H9 (cell line): ENCODE results near the gene RAI1. TPM values are rescaled to one million over a fixed set of nuclear protein-coding genes. Genes with fewer than 3 reads are reported as not detected.

Experiments used
- DNase-seq: peaks from one replicate; pipeline ENCODE4 v3.0.0-alpha.2; 2017
- H2AFZ ChIP-seq: one replicate; pipeline ENCODE4 v1.6.1; 2013; ENCODE audit warnings: mild to moderate bottlenecking, low read length, control low read depth, moderate library complexity
- H2AK5ac ChIP-seq: 2 replicates; pipeline ENCODE4 v1.6.1; 2013; ENCODE audit warnings: low read length, control low read depth, mixed read lengths; ENCODE audit not compliant: insufficient read length
- H2BK120ac ChIP-seq: one replicate; pipeline ENCODE4 v1.6.1; 2013; ENCODE audit warnings: low read depth, mild to moderate bottlenecking, low read length, control low read depth, inconsistent platforms; ENCODE audit not compliant: poor library complexity, severe bottlenecking
- H2BK12ac ChIP-seq: 2 replicates; pipeline ENCODE4 v1.6.1; 2013; ENCODE audit warnings: low read length, control low read depth, mixed read lengths, low read depth; ENCODE audit not compliant: insufficient read length
- H2BK15ac ChIP-seq: 2 replicates; pipeline ENCODE4 v1.6.1; 2013; ENCODE audit warnings: low read depth, low read length, control low read depth
- H2BK20ac ChIP-seq: one replicate; pipeline ENCODE4 v1.6.1; 2013; ENCODE audit warnings: low read depth, mild to moderate bottlenecking, low read length, control low read depth, inconsistent platforms; ENCODE audit not compliant: poor library complexity, severe bottlenecking
- H2BK5ac ChIP-seq: 2 replicates; pipeline ENCODE4 v1.6.1; 2013; ENCODE audit warnings: low read length, control low read depth, mixed read lengths; ENCODE audit not compliant: insufficient read length
- H3K14ac ChIP-seq: 2 replicates; pipeline ENCODE4 v1.6.1; 2013; ENCODE audit warnings: low read length, control low read depth; ENCODE audit not compliant: insufficient read depth
- H3K18ac ChIP-seq: 2 replicates; pipeline ENCODE4 v1.6.1; 2013; ENCODE audit warnings: low read depth, mild to moderate bottlenecking, mixed read lengths, low read length, control low read depth; ENCODE audit not compliant: insufficient read length
- H3K23ac ChIP-seq: 2 replicates; pipeline ENCODE4 v1.6.1; 2013; ENCODE audit warnings: low read length, control low read depth, mixed read lengths, low read depth; ENCODE audit not compliant: insufficient read length
- H3K23me2 ChIP-seq: 2 replicates; pipeline ENCODE4 v1.6.1; 2013; ENCODE audit warnings: low read depth, mild to moderate bottlenecking, mixed read lengths, low read length, control low read depth; ENCODE audit not compliant: insufficient read length, poor library complexity, severe bottlenecking
- H3K27ac ChIP-seq: 2 replicates; pipeline ENCODE4 v1.5.1; 2013; ENCODE audit warnings: low read length, control low read depth, mixed read lengths, low read depth; ENCODE audit not compliant: insufficient read length
- H3K27me3 ChIP-seq: 2 replicates; pipeline ENCODE4 v1.6.1; 2013; ENCODE audit warnings: low read length, control low read depth, inconsistent platforms; ENCODE audit not compliant: insufficient read depth
- H3K4ac ChIP-seq: 2 replicates; pipeline ENCODE4 v1.6.1; 2013; ENCODE audit warnings: low read depth, mild to moderate bottlenecking, control low read depth, inconsistent platforms, low read length, moderate library complexity
- H3K4me1 ChIP-seq: 2 replicates; pipeline ENCODE4 v1.6.1; 2013; ENCODE audit warnings: low read length, control low read depth, inconsistent platforms; ENCODE audit not compliant: insufficient read depth
- H3K4me2 ChIP-seq: 2 replicates; pipeline ENCODE4 v1.6.1; 2013; ENCODE audit warnings: low read length, control low read depth, mixed read lengths; ENCODE audit not compliant: insufficient read length, insufficient read depth
- H3K56ac ChIP-seq: 2 replicates; pipeline ENCODE4 v1.6.1; 2013; ENCODE audit warnings: low read depth, mild to moderate bottlenecking, mixed read lengths, low read length, control low read depth; ENCODE audit not compliant: insufficient read length
- H3K79me1 ChIP-seq: 2 replicates; pipeline ENCODE4 v1.6.1; 2013; ENCODE audit warnings: low read depth, mild to moderate bottlenecking, moderate library complexity, low read length, control low read depth, inconsistent platforms; ENCODE audit not compliant: insufficient read depth, poor library complexity, severe bottlenecking
- H3K79me2 ChIP-seq: 2 replicates; pipeline ENCODE4 v1.6.1; 2013; ENCODE audit warnings: low read length, control low read depth, inconsistent platforms; ENCODE audit not compliant: insufficient read depth
- H3K9ac ChIP-seq: 2 replicates; pipeline ENCODE4 v1.6.1; 2013; ENCODE audit warnings: low read length, control low read depth, mixed read lengths; ENCODE audit not compliant: insufficient read length; ENCODE audit errors: extremely low read depth
- H3K9me3 ChIP-seq: one replicate; pipeline ENCODE4 v1.6.1; 2013; ENCODE audit warnings: low read depth, low read length, inconsistent platforms; ENCODE audit not compliant: control insufficient read depth
- H3T11ph ChIP-seq: one replicate; pipeline ENCODE4 v1.6.1; 2013; ENCODE audit warnings: mild to moderate bottlenecking, low read length, control low read depth, inconsistent platforms
- H4K20me1 ChIP-seq: one replicate; pipeline ENCODE4 v1.6.1; 2013; ENCODE audit not compliant: control insufficient read depth, insufficient read length, insufficient read depth
- H4K5ac ChIP-seq: 2 replicates; pipeline ENCODE4 v1.6.1; 2013; ENCODE audit warnings: low read depth, mild to moderate bottlenecking, mixed read lengths, low read length, control low read depth; ENCODE audit not compliant: insufficient read length
- H4K8ac ChIP-seq: replicated peaks from 2 replicates; pipeline ENCODE4 v1.6.1; 2013; ENCODE audit warnings: low read length, control low read depth, mixed read lengths, low read depth; ENCODE audit not compliant: insufficient read length
- H4K91ac ChIP-seq: 2 replicates; pipeline ENCODE4 v1.6.1; 2013; ENCODE audit warnings: low read depth, mild to moderate bottlenecking, moderate library complexity, mixed read lengths, low read length, control low read depth; ENCODE audit not compliant: insufficient read length
- H3K27ac Mint-ChIP-seq, 3 experiments: 2 replicates in 2 of 3; 3 replicates in 1 of 3; pipeline ENCODE4 v1.8.0; 2020 to 2021; ENCODE audit warnings: mixed read lengths in 3 of 3, mild to moderate bottlenecking in 1 of 3, moderate library complexity in 1 of 3
- H3K27me3 Mint-ChIP-seq: 2 replicates; pipeline ENCODE4 v1.8.0; 2021; ENCODE audit warnings: low read depth, mild to moderate bottlenecking, moderate library complexity, mixed read lengths
- H3K36me3 Mint-ChIP-seq, 3 experiments: 2 replicates in 2 of 3; 3 replicates in 1 of 3; pipeline ENCODE4 v1.8.0; 2020 to 2021; ENCODE audit warnings: low read depth in 3 of 3, mixed read lengths in 3 of 3; ENCODE audit not compliant: insufficient read depth in 1 of 3
- H3K4me1 Mint-ChIP-seq, 2 experiments: 2 replicates each; pipeline ENCODE4 v1.8.0; 2020; ENCODE audit warnings: mixed read lengths in 2 of 2
- H3K4me3 Mint-ChIP-seq, 2 experiments: 2 replicates in 1 of 2; 3 replicates in 1 of 2; pipeline ENCODE4 v1.8.0; 2020 to 2021; ENCODE audit warnings: mild to moderate bottlenecking in 2 of 2, mixed read lengths in 2 of 2, moderate library complexity in 1 of 2
- H3K9me3 Mint-ChIP-seq, 2 experiments: 2 replicates in 1 of 2; 3 replicates in 1 of 2; pipeline ENCODE4 v1.8.0; 2020; ENCODE audit warnings: mild to moderate bottlenecking in 2 of 2, mixed read lengths in 2 of 2, moderate library complexity in 1 of 2
- CTCF ChIP-seq: fragments of 200-600 bp; sonication (generic); conservative IDR thresholded peaks from 3 replicates; pipeline ENCODE4 v1.8.0; 2021; ENCODE audit warnings: antibody characterized with exemption, mild to moderate bottlenecking
- WGBS: extraction: QIAGEN DNeasy Blood & Tissue Kit; methylation state at CpG from one replicate; pipeline ENCODE4 v1.1.7; 2013; ENCODE audit warnings: missing lambda C conversion rate, low lambda C conversion rate, mixed read lengths; ENCODE audit not compliant: insufficient read length; ENCODE audit errors: extremely low coverage; 5-methylcytosine and 5-hydroxymethylcytosine counted together
- total RNA-seq: library from RNA; stranded (reverse); gene quantifications from 2 replicates; pipeline ENCODE4 v1.2.1, GENCODE V29; 2021

RAI1 gene
- total RNA-seq, 1 experiment from 2014 or later = 1.5 TPM

- H4K91ac ChIP-seq = no peak overlapping the region
- no peak overlapping the region for H3K9ac ChIP-seq
- H2BK20ac ChIP-seq = no peak overlapping the region
- no peaks in the 10 kb centered on the region for H3K79me1 ChIP-seq
- no peak overlapping the region for H2BK120ac ChIP-seq
- H3K4me3 Mint-ChIP-seq = no peak overlapping the region
- no peak overlapping the region for H2AFZ ChIP-seq
- no peak overlapping the region for H3K23ac ChIP-seq
- no peaks in the 10 kb centered on the region for H3K36me3 Mint-ChIP-seq
- no peak overlapping the region for H3K4me2 ChIP-seq
- peaks cover 53% of the 10 kb centered on the region for H3K27me3 Mint-ChIP-seq
- H3K14ac ChIP-seq = no peak overlapping the region; the same call in 1 of the 2 replicates
- no CpG with 5 or more reads among the region's 13 CpGs for WGBS
- no peaks in the 10 kb centered on the region for H3K27me3 ChIP-seq
- no peak overlapping the region for H4K8ac ChIP-seq
- H3K56ac ChIP-seq = no peak overlapping the region
- no peaks in the 10 kb centered on the region for H3K79me2 ChIP-seq
- no peaks in the 10 kb centered on the region for H4K20me1 ChIP-seq
- H3K18ac ChIP-seq = no peak overlapping the region
- no peak for DNase-seq
- peaks cover 5 to 28% of the 10 kb centered on the region in 2 experiments for H3K4me1 Mint-ChIP-seq
- H3K9me3 Mint-ChIP-seq = no peaks in the 10 kb centered on the region; a peak in 1 of 5 replicates
- H3K23me2 ChIP-seq = no peaks in the 10 kb centered on the region
- no peaks in the 10 kb centered on the region for H3K9me3 ChIP-seq
- no peak overlapping the region; a peak in 1 of 7 replicates for H3K27ac Mint-ChIP-seq
- H3K4me1 ChIP-seq = no peaks in the 10 kb centered on the region
- no peak overlapping the region for H2AK5ac ChIP-seq
- no peak for TF ChIP-seq CTCF
- no peak overlapping the region for H2BK15ac ChIP-seq
- H3T11ph ChIP-seq = no peak overlapping the region
- no peak overlapping the region for H2BK5ac ChIP-seq
- no peak overlapping the region for H3K27ac ChIP-seq
- no peak overlapping the region for H4K5ac ChIP-seq
- H3K4ac ChIP-seq = no peak overlapping the region
- H2BK12ac ChIP-seq = no peak overlapping the region
Measured at GRCh38 chr17:17666111-17666714, 15.0 kb upstream of the RAI1 start.
